Measurements from ENCODE around the gene PRSS56. TPM values are rescaled to one million over a fixed set of nuclear protein-coding genes. Genes with fewer than 3 reads are reported as not detected.
A peak's percentile ranks its signal among the peaks of the same experiment; 100 is the strongest.

The PRSS56 gene
- total and polyA plus RNA-seq, 2 of the 8 experiments (the other 6 are each of a cell fraction or from before 2014, with no cell fraction given) = 0.03 TPM; not detected in 1

DNA sequence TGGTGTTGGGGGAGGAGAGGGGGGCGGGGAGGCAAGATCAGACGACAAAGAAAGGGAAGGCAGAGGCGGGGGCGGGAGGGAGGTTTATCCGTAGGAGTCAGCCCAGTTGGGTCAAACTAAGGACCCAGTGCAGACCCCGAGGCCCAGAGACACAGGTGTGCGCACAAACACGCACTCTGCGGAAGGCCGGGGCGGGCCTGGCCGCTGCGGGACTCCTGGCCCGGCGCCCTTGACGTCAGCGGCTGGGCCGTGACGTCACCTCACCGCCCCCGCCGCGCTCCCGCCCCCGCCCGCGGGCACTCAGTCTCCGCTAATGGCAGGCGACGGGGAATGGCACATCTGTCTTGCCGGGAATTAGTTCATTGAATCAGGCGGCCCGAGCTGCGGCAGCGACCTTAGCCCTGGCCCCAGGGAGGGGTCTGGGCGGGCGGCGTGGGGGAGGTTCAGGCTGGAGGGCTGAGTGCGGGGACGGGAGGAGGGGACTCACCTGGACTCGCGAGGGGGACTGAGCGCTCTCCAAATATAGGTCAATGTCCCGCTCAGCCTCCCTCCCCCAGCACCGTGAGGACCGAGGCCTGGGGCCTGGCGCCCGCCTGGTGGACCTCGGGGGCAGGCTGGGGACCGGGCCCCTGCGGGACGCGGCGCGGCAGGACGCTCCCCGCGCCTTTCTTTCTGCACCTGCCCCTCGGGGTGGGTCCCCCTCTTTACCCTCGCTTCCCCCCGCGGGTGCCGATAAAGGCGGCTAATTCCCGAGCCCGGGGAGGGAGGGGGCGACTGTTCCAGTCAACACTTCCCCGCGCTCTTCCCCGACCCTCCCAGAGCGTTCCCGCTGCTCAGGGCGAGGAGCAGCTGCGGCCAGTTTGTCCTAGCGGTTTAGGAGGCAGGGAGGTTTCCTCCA, 17.0 kb upstream of the PRSS56 start:
- Histone ChIP-seq H3K4me1 (replicated peaks in 1 of 4; ENCODE audit: control insufficient read depth in 3 of 4, insufficient read depth in 4 of 4, low read length in 3 of 4) (peaks cover 0 to 27% (median 17%) of the 10 kb centered on the region in 4 experiments; a peak in 6 of 7 replicates), H3K27ac (ENCODE audit: low read depth, low read length) (no peak overlapping the region), H3K23ac (ENCODE audit: insufficient read length) (no peak overlapping the region), H4K20me1 (replicated peaks in 1 of 2; ENCODE audit: control insufficient read depth in 1 of 2, insufficient read depth in 2 of 2, low read length in 2 of 2) (peaks cover 0 to 2% of the 10 kb centered on the region in 2 experiments), H3K4me3 (ENCODE audit: extremely low read depth in 1 of 4, insufficient read depth in 2 of 4, low read depth in 3 of 4, low read length in 4 of 4) (peak overlapping the region; percentile 39 to 84 (median 56)), H2BK15ac (ENCODE audit: low read length) (no peak overlapping the region; the same call in 1 of the 2 replicates), H2BK5ac (ENCODE audit: low read depth, low read length) (peak overlapping the region; percentile 71), H4K5ac (ENCODE audit: insufficient read length, low read depth, low read length) (no peak overlapping the region), H2AK5ac (ENCODE audit: low read depth, low read length) (no peak overlapping the region), H2AFZ (ENCODE audit: low read length) (no peak overlapping the region), H3K4ac (replicated peaks; ENCODE audit: insufficient read length, low read depth, low read length) (no peak overlapping the region), H2BK12ac (ENCODE audit: low read depth, low read length) (peak overlapping the region; percentile 93; the same call in 1 of the 2 replicates), H3K14ac (ENCODE audit: insufficient read length) (no peak overlapping the region), H3K79me2 (ENCODE audit: control insufficient read depth in 1 of 2, insufficient read depth in 2 of 2, low read length in 2 of 2) (no peaks in the 10 kb centered on the region), H2BK20ac (ENCODE audit: low read length) (no peak overlapping the region), H3K56ac (replicated peaks; ENCODE audit: insufficient read length, low read depth, low read length) (no peak overlapping the region), H3K36me3 (ENCODE audit: control insufficient read depth in 2 of 4, insufficient read depth in 4 of 4, low read length in 3 of 4) (no peaks in the 10 kb centered on the region), H3K79me1 (ENCODE audit: low read depth, low read length) (no peaks in the 10 kb centered on the region), H3K4me2 (ENCODE audit: insufficient read depth in 1 of 2, low read depth in 2 of 2, low read length in 2 of 2) (peak overlapping the region; percentile 100), H3K9ac (replicated peaks in 1 of 4; ENCODE audit: extremely low read depth in 1 of 4, low read depth in 3 of 4, low read length in 3 of 4) (no peak overlapping the region), H3K9me3 (ENCODE audit: insufficient read depth in 2 of 2, low read depth in 1 of 2, low read length in 1 of 2) (no peaks in the 10 kb centered on the region), H3K18ac (ENCODE audit: extremely low read depth, low read length) (no peak overlapping the region; the same call in 1 of the 2 replicates), H2BK120ac (replicated peaks; ENCODE audit: low read depth, low read length) (no peak overlapping the region), H3K23me2 (ENCODE audit: low read depth, low read length) (peaks cover 12% of the 10 kb centered on the region), H4K8ac (ENCODE audit: extremely low read depth, insufficient read depth, low read length) (no peak overlapping the region), H3K27me3 (replicated peaks in 1 of 4; ENCODE audit: control insufficient read depth in 3 of 4, extremely low read depth in 1 of 4, insufficient read depth in 3 of 4, low read length in 3 of 4) (peaks cover 15 to 48% (median 43%) of the 10 kb centered on the region in 4 experiments), H4K91ac (replicated peaks; ENCODE audit: insufficient read length, low read length) (no peak overlapping the region)
- FAIRE-seq (no peak), DNase-seq (ENCODE audit: low read depth in 1 of 2, low spot score in 2 of 2) (peak in 1 of 2 experiments; percentile 84)
- 4% methylated on average over 33 of the region's 75 CpGs; no CpG with 5 or more reads in 1 of the 2 experiments for WGBS, 2 experiments (ENCODE audit: extremely low coverage in 1 of 2, insufficient coverage in 1 of 2, insufficient read length in 1 of 2, insufficient replicate concordance in 2 of 2, low coverage in 1 of 2, low lambda C conversion rate in 2 of 2, missing lambda C conversion rate in 1 of 2)
- POLR2A ChIA-PET (ENCODE audit: partially characterized antibody) = interaction anchor here (1.1 to 1.2 kb wide), 2 partner anchors 14 to 21 kb away, joined by 3 to 5 read pairs; no protein-coding TSS in a partner anchor
- CTCF ChIA-PET (ENCODE audit: partially characterized antibody) = interaction anchor here (0.6 to 10.8 kb wide), 3 partner anchors 14 to 102 kb away, joined by 3 to 176 read pairs (median 4); partner anchors contain the start of genes CHRND and PRSS56
- TF ChIP-seq TBP (IDR thresholded peaks at IDR 0.05; ENCODE audit: low read depth, low read length) (peak; percentile 18; the same call in 1 of the 2 replicates), ASH2L (IDR thresholded peaks at IDR 0.05; ENCODE audit: low read length) (peak; percentile 88), SIN3A (conservative IDR thresholded peaks at IDR 0.05 in 1 of 2, IDR thresholded peaks at IDR 0.05 in 1 of 2; ENCODE audit: low read depth in 1 of 2, low read length in 2 of 2) (0 out of 4 replicates have a peak, but pooled peaks of 1 of the 2 experiments have one; percentile 20), TCF12 (IDR thresholded peaks at IDR 0.05; ENCODE audit: low read depth, low read length) (no peak), KDM4A (IDR thresholded peaks at IDR 0.05; ENCODE audit: low read depth, low read length, severe bottlenecking) (peak; percentile 97), JUND (IDR thresholded peaks at IDR 0.05; ENCODE audit: low read length) (0 out of 2 replicates have a peak, but pooled peaks have one; percentile 45), PHF8 (conservative IDR thresholded peaks at IDR 0.05; ENCODE audit: low read depth, low read length) (0 out of 2 replicates have a peak, but pooled peaks have one; percentile 19)
- TF ChIP-seq, protein P1, sequence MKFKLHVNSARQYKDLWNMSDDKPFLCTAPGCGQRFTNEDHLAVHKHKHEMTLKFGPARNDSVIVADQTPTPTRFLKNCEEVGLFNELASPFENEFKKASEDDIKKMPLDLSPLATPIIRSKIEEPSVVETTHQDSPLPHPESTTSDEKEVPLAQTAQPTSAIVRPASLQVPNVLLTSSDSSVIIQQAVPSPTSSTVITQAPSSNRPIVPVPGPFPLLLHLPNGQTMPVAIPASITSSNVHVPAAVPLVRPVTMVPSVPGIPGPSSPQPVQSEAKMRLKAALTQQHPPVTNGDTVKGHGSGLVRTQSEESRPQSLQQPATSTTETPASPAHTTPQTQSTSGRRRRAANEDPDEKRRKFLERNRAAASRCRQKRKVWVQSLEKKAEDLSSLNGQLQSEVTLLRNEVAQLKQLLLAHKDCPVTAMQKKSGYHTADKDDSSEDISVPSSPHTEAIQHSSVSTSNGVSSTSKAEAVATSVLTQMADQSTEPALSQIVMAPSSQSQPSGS (IDR thresholded peaks at IDR 0.05; ENCODE audit: low read length) = no peak

Measured in H1 (cell line).